Right cardiac atrium (tissue), 5 donors: Measurements from ENCODE around the gene POLR3B. TPM values are rescaled to one million over a fixed set of nuclear protein-coding genes. Genes with fewer than 3 reads are reported as not detected.

Source experiments
- ATAC-seq, 2 donors: fragments of 200-7000 bp; cut with Tn5 transposase; one replicate each; pipeline versions ENCODE4 v1.8.0 to v1.9.1; 2020; ENCODE audit warnings: moderate library complexity in 2 of 2, mild to moderate bottlenecking in 1 of 2
- DNase-seq, 3 donors: peaks; one replicate each; pipeline ENCODE4 v3.0.0-alpha.2; 2020
- H3K27ac ChIP-seq: one replicate; pipeline ENCODE4 v1.5.1; 2013; ENCODE audit warnings: mild to moderate bottlenecking, low read length, control low read depth, moderate library complexity
- H3K27me3 ChIP-seq: one replicate; pipeline ENCODE4 v1.6.1; 2013; ENCODE audit not compliant: control insufficient read depth, insufficient read depth
- H3K4me1 ChIP-seq: one replicate; pipeline ENCODE4 v1.6.1; 2013; ENCODE audit warnings: low read length; ENCODE audit not compliant: control insufficient read depth, insufficient read depth
- H3K4me3 ChIP-seq: one replicate; pipeline ENCODE4 v1.5.1; 2013; ENCODE audit warnings: low read length, control low read depth
- H3K9me3 ChIP-seq: one replicate; pipeline ENCODE4 v1.6.1; 2013; ENCODE audit warnings: low read length; ENCODE audit not compliant: control insufficient read depth
- WGBS: extraction: QIAGEN DNeasy Blood & Tissue Kit; methylation state at CpG from one replicate; pipeline ENCODE4 v1.1.7; 2013; 5-methylcytosine and 5-hydroxymethylcytosine counted together
- intact Hi-C, 4 donors: fragments of 100-400 bp; cut with DNase I; formaldehyde crosslinking; loops; one replicate each; pipeline versions ENCODE4 v1.11.0 to v1.14.0; 2022 to 2023
- polyA plus RNA-seq: library from polyadenylated mRNA; stranded (reverse); fragments of 200-250 nt; gene quantifications from one replicate; pipeline ENCODE4 v1.2.3, GENCODE V29; 2013
- total RNA-seq, 4 donors: library from RNA; stranded (reverse); fragmentation: NEBNext Ultra II Directional; extraction: Animal tissue kit (Norgen Biotek cat#: 25700); gene quantifications; one replicate each; pipeline ENCODE4 v1.2.1, GENCODE V29; 2021
- donor health status: healthy with polysubstance abuse.
- donor health status: DM: no; HTN: yes; CAD: no.
- donor health status: DM: no; HTN: no; CAD: no.
- donor health status: DM: no; HTN: yes; CAD: no; lungs with severe emphysema.
- donor health status: DM: yes; HTN: yes; CAD: no.

POLR3B gene
- total and polyA plus RNA-seq, 5 donors, result 3.4 to 8.6 (median 7.9) TPM

DNA sequence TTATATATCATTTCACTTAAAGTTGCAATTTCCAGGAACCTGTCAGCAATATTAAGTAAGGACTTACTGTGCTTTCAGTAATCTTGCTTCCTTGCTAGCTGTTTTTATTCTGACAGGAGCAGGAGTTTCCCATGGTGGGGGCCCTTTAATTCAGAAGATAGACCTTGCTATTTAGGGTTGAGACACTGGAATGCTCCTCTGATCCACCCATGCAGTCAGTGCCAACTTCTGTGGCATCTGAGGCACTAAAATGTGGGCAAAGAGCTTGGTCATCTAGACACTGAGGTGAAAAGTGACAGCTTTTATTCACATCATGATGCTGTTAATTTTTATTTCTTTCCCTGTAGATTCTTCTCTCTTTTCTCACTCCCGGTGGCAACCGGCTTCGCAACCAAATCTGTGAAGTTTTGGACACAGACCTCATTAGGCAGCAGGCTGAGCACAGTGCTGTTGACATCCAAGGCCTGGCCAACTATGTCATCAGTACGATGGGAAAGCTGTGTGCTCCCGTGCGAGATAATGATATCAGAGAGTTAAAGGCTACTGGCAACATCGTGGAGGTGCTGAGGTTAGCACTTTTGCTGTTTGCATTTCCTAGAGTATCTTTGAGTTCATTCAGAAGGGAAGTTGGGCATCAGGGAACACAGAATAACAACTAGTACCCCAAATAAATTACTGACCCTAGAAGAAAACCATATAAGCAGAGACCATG lies 36.3 kb upstream of the POLR3B start:
- ATAC-seq (peak; percentile 91 to 94), DNase-seq (peak in 2 of 3 donors; percentile 44 to 74)
- intact Hi-C loops, result no loop called here
- no peaks in the 10 kb centered on the region for H3K9me3 ChIP-seq
- 31% methylated on average over 7 of the region's 7 CpGs for WGBS
- peak overlapping the region; percentile 11 for H3K27ac ChIP-seq
- H3K4me1 ChIP-seq, result peaks cover 4% of the 10 kb centered on the region
- no peak overlapping the region for H3K4me3 ChIP-seq
- no peaks in the 10 kb centered on the region for H3K27me3 ChIP-seq

DNA sequence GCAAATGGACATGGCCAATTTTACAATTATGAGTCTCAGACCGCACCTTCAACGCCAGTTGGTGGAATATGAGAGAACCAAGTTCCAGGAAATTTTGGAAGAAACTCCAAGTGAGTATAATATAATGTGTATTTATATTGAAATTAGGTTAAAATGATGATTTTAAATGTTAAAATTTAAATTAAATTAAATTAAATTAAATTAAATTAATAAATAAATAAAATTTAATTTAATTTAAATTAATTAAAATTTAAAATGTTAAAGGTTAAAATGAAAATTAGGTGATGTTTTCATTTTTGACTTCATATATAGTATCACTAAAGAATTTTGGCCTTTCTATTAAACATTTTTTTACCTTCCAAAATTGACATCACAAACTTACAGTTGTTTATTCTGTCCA lies 34.0 kb upstream of the POLR3B start:
- intact Hi-C loops, result no loop called here
- peaks cover 4% of the 10 kb centered on the region for H3K4me1 ChIP-seq
- H3K4me3 ChIP-seq, result no peak overlapping the region
- ATAC-seq (no peak), DNase-seq (no peak)
- WGBS, result 96% methylated on average over 2 of the region's 2 CpGs
- H3K27ac ChIP-seq, result no peak overlapping the region
- no peaks in the 10 kb centered on the region for H3K9me3 ChIP-seq
- H3K27me3 ChIP-seq, result no peaks in the 10 kb centered on the region

DNA sequence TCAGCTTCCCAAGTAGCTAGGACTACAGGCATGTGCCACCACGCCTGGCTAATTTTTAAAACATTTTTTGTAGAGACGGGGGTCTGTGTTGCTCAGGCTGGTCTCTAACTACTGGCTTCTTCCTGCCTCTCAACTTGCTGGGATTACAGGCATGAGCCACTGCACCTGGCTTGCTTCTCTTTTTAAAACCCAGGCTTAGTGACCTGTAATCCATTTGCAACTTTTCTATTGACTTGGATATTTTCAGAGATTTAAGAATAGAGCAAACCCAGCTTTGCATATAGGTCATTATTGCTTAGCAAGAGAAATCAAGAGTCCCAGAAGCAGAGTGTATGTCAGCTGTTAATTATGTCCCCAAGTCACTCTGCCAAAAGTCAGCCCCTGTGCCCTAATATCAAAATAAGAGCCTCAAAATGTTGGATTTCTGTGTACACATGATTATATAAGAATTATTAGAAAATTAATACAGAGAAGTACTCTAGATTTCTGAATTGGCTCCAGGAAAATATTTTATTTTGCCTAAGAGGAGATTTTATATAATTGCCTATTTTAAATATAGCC lies 30.2 kb upstream of the POLR3B start:
- Histone ChIP-seq H3K4me1 (no peaks in the 10 kb centered on the region), H3K27me3 (no peaks in the 10 kb centered on the region), H3K27ac (peak overlapping the region; percentile 13), H3K4me3 (no peak overlapping the region), H3K9me3 (no peaks in the 10 kb centered on the region)
- no peak for DNase-seq
- intact Hi-C loops, result no loop called here
- ATAC-seq, result no peak
- whole genome bisulfite sequencing, result 72% methylated on average over 2 of the region's 2 CpGs

- H3K27ac ChIP-seq, result no peak overlapping the region
- no peak for ATAC-seq
- H3K9me3 ChIP-seq, result no peaks in the 10 kb centered on the region
- H3K4me1 ChIP-seq, result no peaks in the 10 kb centered on the region
- H3K4me3 ChIP-seq, result no peak overlapping the region
- no peak for DNase-seq
- intact Hi-C loops, result no loop called here
- H3K27me3 ChIP-seq, result no peaks in the 10 kb centered on the region
- WGBS, result 84% methylated on average over 7 of the region's 7 CpGs
Observed at GRCh38 chr12:106328735-106329134, 28.8 kb upstream of the POLR3B start.

GRCh38 chr12:106329231-106329982 lies 28.1 kb upstream of the POLR3B start:
- DNase-seq, result no peak
- Histone ChIP-seq H3K27ac (no peak overlapping the region), H3K27me3 (no peaks in the 10 kb centered on the region), H3K4me1 (no peaks in the 10 kb centered on the region), H3K9me3 (no peaks in the 10 kb centered on the region), H3K4me3 (no peak overlapping the region)
- no peak for ATAC-seq
- WGBS, result 83% methylated on average over 12 of the region's 12 CpGs
- intact Hi-C loops, result no loop called here

DNA sequence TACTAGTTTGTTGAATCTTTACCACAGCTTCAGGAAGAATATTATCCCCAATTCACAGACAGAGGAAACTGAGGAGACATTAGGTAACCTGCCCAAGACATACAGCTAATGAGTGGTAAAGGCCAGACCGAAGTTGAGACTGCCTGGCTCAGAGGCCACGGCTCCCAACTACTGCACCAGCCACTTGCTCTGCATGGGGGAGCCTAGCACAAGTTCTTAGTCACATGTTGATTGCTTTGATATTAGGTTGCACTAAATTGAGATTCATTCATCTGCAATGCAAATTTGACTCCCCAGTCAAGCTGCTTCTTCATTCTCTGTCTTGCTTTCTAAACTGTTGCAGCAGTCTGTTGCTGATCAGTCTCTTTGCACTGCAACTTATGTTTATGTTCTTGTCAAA lies 25.9 kb upstream of the POLR3B start:
- Histone ChIP-seq H3K4me1 (no peaks in the 10 kb centered on the region), H3K27ac (no peak overlapping the region), H3K9me3 (no peaks in the 10 kb centered on the region), H3K4me3 (no peak overlapping the region), H3K27me3 (no peaks in the 10 kb centered on the region)
- WGBS, result 93% methylated on average over 2 of the region's 2 CpGs
- ATAC-seq (no peak), DNase-seq (no peak)
- intact Hi-C loops, result no loop called here

DNA sequence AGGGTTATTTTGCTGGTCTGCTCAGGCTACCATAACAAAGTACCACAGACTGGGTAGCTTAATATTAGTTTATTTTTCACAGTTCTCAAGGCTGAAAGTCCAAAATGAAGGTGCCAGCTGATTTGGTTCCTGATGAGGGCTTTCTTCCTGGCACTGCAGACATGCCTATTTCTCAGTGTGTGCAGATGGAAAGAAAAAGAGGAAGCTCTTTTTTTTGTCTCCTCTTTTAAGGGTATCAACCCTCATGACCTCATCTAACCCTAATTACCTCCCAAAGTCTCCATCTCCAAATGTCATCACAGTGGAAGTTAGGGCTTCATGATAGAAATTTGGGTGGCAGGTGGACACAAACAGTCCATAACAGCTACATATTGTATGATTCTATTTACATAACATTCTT lies 25.0 kb upstream of the POLR3B start:
- no peak for DNase-seq
- no peak for ATAC-seq
- Histone ChIP-seq H3K27ac (no peak overlapping the region), H3K27me3 (no peaks in the 10 kb centered on the region), H3K4me3 (no peak overlapping the region), H3K4me1 (peaks cover 1% of the 10 kb centered on the region), H3K9me3 (no peaks in the 10 kb centered on the region)
- intact Hi-C loops, result no loop called here

DNA sequence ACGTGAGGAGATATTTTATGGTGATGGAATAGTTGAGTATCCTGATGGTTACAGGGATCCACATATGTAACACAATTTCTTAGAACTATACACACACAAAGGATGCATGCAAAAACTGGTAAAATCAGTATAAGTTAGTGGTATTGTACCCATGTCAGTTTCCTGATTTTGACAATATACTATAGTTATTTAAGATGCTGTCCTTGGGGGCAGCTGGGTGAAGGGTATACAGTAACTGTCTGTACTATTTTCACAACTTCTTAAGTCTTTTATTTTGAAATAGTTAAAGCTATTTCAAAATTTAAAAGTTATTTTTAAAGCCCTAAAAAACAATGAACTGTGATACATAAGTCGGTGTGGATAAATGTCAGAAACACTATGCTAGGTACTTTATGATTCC lies 24.5 kb upstream of the POLR3B start:
- DNase-seq, result no peak
- H3K27ac ChIP-seq, result no peak overlapping the region
- H3K9me3 ChIP-seq, result no peaks in the 10 kb centered on the region
- no peaks in the 10 kb centered on the region for H3K27me3 ChIP-seq
- no peak for ATAC-seq
- peaks cover 1% of the 10 kb centered on the region for H3K4me1 ChIP-seq
- H3K4me3 ChIP-seq, result no peak overlapping the region
- 67% methylated on average over 2 of the region's 2 CpGs for WGBS
- intact Hi-C loops, result no loop called here

- Histone ChIP-seq H3K27ac (no peak overlapping the region), H3K4me1 (peaks cover 1% of the 10 kb centered on the region), H3K27me3 (no peaks in the 10 kb centered on the region), H3K4me3 (no peak overlapping the region), H3K9me3 (no peaks in the 10 kb centered on the region)
- DNase-seq (no peak), ATAC-seq (no peak)
- 87% methylated on average over 2 of the region's 2 CpGs for WGBS
- intact Hi-C loops, result no loop called here
Observed at GRCh38 chr12:106333756-106334155, 23.8 kb upstream of the POLR3B start.

- peak overlapping the region; percentile 86 for H3K27ac ChIP-seq
- H3K4me1 ChIP-seq, result peaks cover 9% of the 10 kb centered on the region
- no peaks in the 10 kb centered on the region for H3K9me3 ChIP-seq
- intact Hi-C loops, result loop anchor here in 2 of 4 donors (10.0 kb wide), 2 partner anchors 96 to 106 kb away; partner anchors contain the start of gene CKAP4 (in 1 of the 2)
- DNase-seq (peak in 1 of 3 donors; percentile 50), ATAC-seq (no peak)
- no peak overlapping the region for H3K4me3 ChIP-seq
- 42% methylated on average over 2 of the region's 2 CpGs for WGBS
- H3K27me3 ChIP-seq, result no peaks in the 10 kb centered on the region
Observed at GRCh38 chr12:106341086-106341877, 16.3 kb upstream of the POLR3B start.
